GM10266 (cell line): ENCODE data around the gene C3orf18.

Experiments
- DNase-seq: peaks from one replicate; pipeline ENCODE4 v3.0.0; 2012; ENCODE audit errors: extremely low spot score
- TF ChIP-seq, protein P1 (sequence below): IDR thresholded peaks from 2 replicates; pipeline ENCODE4 v1.5.1; 2012; ENCODE audit warnings: mild to moderate bottlenecking, low read depth; ENCODE audit not compliant: control insufficient read depth, insufficient read depth; ENCODE audit errors: missing control alignments

The C3orf18 gene

DNA sequence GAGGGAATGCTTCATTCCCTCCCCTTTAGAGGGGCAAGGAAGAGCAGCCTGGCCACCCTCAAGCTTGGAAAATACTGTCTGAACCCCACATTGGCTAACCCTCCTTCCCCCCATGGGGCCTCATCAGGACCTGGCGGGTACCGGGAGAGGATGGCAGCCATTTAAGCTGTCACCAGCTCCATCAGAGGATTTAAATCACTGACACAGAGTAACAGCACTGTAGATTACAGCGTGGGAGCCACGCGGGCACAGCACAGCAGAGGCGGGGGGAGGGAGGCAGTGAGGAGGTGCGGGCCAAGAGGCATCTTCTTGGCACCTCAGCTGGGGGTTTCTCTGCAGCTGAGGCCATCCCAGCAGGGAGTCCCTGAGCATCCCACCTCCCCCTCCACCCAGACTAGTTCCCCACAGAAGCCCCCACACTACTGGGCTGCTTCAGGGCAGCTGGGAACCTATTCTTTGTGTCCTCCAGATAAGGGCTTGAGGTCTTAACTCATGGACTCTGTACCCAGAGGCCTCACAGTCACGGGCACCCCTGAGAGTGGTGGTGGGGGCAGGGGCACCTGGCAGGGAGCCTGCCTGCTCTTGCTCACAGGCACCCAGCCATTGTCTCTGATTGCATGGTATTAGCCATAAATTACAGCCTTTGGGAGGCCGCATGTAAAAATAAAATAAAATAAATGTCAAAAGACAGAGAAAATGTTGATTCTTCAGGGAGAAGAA lies 42.2 kb downstream of the C3orf18 start:
- no peak for DNase-seq
- TF ChIP-seq, protein P1, sequence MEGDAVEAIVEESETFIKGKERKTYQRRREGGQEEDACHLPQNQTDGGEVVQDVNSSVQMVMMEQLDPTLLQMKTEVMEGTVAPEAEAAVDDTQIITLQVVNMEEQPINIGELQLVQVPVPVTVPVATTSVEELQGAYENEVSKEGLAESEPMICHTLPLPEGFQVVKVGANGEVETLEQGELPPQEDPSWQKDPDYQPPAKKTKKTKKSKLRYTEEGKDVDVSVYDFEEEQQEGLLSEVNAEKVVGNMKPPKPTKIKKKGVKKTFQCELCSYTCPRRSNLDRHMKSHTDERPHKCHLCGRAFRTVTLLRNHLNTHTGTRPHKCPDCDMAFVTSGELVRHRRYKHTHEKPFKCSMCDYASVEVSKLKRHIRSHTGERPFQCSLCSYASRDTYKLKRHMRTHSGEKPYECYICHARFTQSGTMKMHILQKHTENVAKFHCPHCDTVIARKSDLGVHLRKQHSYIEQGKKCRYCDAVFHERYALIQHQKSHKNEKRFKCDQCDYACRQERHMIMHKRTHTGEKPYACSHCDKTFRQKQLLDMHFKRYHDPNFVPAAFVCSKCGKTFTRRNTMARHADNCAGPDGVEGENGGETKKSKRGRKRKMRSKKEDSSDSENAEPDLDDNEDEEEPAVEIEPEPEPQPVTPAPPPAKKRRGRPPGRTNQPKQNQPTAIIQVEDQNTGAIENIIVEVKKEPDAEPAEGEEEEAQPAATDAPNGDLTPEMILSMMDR: no peak

DNA sequence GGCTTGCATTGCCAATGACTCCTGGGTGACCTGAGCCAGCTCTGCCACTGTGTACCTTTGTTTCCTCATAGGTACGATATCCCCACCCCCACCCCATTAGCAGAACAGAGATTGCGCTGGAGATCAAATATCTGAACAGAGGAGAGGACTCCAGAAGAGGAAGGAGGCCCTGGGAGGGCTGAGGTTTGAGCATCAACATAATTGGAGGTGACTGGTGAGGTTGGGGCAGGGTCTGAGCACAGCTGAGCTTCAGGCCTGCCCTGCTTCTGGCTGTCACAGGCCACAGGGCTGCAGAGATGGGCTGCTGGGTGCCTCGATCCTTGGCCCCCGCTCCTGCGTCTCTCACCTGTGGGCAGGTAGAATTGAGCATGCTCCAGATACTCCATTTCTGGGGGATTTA lies 42.8 kb downstream of the C3orf18 start:
- TF ChIP-seq, protein P1: no peak
- no peak for DNase-seq

DNA sequence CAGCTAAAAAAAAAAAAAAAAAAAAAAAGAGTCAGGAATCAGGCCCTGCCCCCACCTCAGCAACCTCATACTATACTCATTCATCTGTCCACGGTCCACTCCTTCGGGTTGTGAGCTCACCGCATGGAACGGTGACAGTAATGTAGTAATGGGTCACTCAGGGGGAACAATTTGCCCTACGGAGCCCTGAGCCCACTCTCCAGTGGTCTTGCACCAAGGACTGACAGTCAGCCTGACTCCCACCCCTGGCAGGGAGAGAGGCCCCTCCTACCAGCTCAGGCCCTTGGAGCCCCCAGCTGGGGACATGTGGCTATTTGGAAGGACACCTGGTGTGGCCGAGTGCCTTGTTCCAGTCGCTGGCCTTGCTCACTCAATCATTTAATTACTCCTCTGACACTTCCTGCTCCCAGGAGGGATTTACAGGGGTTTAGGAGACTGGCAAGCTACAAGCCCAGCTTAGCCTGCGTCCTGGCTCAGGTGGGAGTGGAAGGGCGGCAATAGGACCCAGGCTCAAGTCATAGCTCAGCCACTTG lies 44.2 kb downstream of the C3orf18 start:
- TF ChIP-seq, protein P1: no peak
- DNase-seq: no peak

DNA sequence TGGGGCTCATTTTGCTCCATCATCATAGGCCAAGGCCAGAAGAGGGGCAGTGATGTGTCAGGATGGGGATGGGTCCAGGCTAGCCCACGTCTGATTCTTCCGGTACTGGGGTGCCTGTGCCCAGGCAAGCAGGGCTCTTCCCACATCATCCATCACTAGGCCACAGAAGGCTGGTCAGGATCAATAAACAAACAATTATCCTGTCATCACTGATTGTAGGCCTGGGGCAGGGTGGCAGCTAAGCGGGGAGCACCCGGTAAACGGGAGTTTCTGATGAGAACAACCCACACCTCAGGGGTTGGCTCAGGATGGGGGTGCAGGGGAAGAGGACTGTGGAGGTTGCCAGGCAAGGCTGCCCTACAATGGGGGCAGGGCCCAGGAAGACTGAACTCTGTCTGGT lies 46.0 kb downstream of the C3orf18 start:
- TF ChIP-seq, protein P1: no peak
- no peak for DNase-seq

DNA sequence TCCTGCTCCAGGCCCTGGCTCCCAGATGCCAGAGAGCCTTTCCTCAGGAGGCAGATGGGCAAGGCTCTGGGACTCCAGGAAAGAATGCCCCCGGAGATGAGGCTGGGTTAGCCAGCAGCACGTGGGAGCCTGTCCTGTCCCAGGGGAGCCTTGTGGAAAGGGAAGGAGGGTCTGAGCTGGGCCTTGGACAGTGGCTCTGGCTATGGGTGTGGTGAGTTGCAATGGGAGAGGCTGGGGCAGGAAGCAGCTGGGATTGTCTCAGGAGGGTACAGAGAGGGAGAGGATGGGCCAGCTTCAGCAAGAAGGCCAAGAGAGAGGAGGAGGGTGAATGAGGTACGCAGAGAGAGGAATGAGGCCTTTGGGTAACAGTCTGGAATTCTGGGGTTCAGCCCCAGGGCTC lies 46.7 kb downstream of the C3orf18 start:
- no peak for DNase-seq

DNA sequence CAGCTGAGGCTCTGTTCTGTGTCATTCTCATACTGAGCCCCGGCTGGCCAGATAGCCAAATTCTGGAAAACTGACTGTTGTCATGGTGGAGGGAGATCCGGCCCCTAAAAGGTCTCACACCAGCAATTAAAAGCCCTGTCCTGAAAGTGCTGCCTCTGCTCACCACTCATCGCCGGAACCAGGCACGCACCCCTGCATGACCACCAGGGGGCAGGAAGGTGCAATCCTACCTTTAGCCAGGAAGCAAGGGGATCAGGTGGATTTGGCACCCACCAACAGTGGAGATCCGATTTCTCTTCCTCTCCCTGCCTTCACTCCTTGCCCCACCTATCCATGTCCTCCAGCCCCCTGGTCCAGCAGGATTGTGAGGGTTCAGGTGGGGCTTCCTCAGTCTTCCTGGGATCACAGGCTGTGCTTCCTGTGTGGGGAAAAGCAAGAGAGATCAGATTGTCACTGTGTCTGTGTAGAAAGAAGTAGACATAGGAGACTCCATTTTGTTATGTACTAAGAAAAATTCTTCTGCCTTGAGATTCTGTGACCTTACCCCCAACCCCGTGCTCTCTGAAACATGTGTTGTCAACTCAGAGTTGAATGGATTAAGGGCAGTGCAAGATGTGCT lies 48.0 kb downstream of the C3orf18 start:
- peak; percentile 79 for DNase-seq
- TF ChIP-seq, protein P1: peak; percentile 91

More for the DNA sequence above, 46.7 kb downstream of the C3orf18 start:
- TF ChIP-seq, protein P1: no peak

DNA sequence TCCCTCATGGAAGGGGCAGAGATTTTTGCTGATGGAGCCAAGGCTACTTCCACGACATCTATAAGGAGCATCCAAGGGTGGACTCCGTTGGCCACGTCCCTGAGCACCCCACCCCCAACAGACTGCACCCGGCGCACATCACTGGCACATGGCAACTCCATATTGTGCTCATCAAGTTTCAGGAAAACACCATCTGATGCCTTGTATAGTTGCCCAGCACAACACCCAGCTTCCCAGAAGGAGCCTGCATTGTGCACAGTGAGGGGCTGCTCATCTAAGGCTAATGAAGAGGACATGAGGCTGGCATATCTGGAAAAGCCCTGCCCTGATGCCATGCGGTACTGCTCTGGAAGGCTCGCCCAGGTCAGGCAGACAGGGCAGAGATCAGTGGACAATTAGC lies 49.1 kb downstream of the C3orf18 start:
- DNase-seq: no peak
- TF ChIP-seq, protein P1: no peak
